Fibroblast of upper back skin (primary cell): ENCODE data around the gene PDGFB.
A peak's percentile ranks its signal among the peaks of the same experiment; 100 is the strongest.

Source experiments
- DNase-seq: peaks from one replicate; pipeline ENCODE4 v3.0.0-alpha.2; 2013

PDGFB gene

GRCh38 chr22:39253435-39254070 lies 8.8 kb upstream of the PDGFB start:
- DNase-seq: peak; percentile 90

- peak; percentile 48 for DNase-seq
These were observed 8.0 kb upstream of the PDGFB start for GRCh38 chr22:39252461-39253434.

GRCh38 chr22:39251762-39252460 lies 7.1 kb upstream of the PDGFB start:
- DNase-seq: no peak

GRCh38 chr22:39250838-39251237 lies 6.1 kb upstream of the PDGFB start:
- no peak for DNase-seq

DNA sequence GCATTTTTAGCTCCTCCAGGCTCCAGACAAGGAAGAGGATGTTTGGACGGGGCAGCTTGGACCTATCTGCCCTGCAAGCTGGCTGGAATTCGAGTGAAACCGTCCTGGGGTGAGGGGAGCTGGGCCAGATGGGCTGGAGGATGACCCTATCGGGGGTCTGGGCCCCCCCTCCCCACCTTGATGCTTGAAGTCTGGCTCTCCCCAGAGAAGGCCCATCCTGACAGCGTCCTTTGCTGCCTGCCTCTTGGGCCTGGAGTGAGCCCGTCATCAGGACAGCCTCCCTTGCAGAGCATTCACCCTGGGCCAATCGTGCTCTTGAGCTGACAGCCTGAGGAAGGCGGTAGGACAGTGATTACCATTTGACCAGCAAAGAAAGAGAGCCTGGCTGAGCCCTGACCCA lies 5.3 kb upstream of the PDGFB start:
- no peak for DNase-seq

DNA sequence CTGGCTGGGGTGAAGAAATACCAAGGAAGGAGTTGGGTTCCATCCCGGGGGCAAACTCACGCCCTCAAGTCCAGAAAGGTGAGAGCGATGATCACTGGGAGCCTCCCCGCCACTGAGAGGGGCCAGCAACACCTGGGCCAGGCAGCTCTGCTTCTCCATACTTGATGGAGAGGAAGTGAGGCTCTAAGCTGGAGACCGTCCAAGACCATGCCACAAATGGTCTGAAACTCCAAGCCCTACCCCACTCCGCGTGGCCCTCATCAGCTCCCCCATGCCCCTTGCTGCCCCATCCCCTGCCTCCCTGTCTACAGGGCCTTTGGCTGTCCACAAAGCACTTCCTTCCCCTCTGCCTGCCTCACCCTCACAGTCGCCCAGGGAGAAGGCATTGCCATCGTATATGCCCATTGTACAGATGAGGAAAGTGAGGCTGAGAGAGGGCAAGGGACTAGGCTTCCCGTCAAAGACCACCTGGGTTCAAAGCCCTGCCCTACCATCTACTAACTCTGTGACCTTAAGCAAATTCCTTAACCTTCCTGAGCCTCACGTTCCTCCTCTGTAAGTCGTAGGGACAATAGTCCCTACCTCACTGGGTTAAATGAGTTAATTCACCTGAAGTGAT lies 4.4 kb upstream of the PDGFB start:
- no peak for DNase-seq

DNA sequence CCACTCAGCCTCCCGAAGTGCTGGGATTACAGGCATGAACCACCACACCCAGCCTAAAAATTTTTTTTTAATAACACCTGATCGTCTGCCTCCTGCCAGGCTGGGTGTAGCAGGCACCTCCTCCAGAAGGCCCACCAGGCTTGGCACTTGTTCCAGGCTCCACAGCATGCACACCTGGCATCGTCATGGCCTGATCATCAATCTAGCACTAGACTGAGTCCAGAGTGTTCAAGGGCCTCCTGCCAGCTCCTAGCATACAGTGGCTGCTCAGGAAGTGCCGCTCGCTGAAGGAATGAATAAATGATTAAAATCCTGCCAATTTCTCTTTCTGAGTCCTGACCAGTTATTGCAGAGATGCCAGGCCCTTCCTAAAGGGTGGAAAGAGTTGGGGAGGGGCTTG lies 3.5 kb upstream of the PDGFB start:
- peak; percentile 28 for DNase-seq

- DNase-seq: no peak
These were observed 2.6 kb upstream of the PDGFB start for GRCh38 chr22:39247361-39247760.

DNA sequence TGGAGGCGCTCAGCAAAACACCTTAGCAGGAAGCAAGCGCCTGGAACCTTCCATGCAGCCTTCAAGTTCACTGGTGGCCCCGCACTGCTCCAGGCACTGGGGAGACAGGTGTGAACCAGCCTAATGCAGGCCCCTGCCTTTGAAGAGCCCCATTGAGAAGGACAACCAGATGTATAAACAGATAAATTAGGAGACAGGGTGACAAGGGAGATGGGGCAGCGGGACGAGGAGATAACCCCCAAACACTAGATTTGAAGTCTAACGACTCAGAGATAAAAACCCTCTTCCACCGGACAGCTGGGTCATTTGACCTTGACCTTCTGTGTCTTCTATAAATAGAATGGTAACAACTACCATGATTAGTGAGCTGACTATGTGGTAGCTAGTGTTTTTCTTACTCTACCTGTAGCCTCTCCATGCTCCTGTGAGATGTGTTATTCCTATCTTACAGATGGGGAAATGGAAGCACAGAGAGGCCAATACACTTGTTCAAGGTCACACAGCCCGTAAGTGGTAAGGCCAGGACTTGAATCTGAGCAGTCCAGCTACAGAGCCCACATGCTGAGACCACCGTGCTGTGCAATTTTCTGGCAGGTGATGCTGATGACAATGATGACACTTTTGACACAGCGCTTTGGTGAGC lies 2.0 kb upstream of the PDGFB start:
- no peak for DNase-seq

- DNase-seq: no peak
These were observed 1.4 kb upstream of the PDGFB start for GRCh38 chr22:39246217-39246616.

DNA sequence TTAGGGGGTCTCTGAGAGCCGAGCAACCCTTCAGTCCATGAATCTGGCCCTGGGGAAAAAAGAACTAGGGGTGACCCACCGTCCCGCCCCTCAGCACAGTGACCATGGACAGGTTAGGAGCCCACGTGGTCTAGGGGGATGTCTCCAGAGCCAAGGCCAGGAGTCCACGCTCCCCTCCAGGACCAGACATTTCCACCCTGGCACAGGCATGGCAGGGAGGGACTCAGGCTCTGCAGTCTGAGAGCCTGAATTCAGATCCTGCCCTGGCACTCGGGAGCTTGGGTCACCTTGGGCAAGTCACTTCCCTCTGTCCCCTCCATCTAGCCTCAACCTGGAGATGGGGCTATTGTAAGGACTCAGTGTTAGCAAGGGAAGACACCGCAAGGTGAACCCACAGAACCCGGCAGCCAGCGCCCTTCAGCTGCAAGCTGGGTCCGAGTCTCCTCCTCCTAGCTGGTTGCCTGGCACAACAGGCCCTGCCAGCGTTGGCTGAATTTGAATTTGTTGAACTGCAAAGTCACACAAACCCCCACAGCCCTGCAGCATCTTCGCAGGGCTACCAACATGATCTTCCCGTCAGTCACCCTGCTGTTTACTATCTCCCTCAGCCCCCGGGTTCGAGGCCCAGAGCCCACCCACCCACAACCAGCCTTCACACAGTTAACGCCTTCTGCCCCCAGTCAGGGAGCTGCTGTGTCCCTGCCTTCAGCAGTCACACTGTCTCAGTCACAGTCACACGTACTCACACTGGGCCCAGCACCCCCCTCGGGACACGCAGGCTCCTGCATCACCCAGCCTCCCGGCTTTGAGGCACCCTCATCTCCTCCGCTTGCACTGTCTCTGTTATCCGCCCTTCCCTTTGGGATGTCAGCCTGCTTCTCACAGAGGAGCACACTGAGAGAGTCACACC lies 603 bp upstream of the PDGFB start:
- no peak for DNase-seq

DNA sequence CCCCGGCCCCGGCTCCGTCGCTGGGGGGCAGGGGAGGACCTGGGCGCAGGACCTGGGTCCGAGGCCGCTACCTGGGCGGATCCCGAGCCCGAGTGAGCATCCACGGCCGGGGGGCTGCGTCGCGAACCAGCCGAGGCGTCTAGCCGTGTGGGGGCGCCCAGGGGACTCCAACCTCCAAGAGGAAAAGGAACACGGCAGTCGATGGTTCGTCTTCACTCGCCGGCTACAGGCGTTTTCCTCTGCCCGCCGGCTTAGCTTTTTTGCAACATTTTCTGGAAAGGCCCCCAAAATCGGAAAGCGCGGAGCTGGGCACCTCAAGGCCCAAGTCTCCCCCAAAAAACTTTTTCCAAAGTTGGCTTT lies 666 bp downstream of the PDGFB start:
- no peak for DNase-seq

DNA sequence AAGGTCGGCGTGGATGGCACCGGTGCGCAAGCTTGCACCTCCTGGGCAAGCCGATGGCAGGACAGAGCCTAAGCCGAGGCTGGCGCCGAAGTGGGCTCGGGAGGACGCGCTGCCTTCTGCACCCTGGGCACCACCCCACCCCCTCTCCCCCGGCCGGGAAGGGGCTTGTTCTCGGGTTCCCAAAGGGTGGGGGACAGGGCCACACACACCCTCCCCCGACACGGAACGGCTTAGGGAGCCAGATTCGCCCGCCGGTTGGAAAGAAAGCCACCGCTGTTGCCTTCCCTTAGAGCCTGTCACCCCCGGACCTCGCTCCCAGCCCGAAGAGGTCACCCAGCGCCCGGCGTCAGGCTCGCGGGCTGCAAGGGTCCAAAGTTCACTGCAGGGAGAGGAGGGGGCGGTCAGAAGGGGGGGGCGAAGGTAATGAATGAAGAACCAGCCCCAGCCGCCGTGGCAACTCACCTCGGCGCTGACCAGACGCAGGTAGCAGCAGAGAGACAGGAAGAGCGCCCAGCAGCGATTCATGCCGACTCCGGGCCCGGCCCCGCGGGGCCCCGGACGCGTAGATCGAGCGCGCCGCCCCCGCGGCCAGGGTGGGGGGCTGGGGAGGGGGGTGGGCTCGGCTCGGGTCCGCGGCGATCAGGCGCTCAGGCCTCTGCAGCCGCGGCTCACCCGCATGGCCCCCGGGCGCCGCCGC lies 1.2 kb downstream of the PDGFB start:
- DNase-seq: no peak

DNA sequence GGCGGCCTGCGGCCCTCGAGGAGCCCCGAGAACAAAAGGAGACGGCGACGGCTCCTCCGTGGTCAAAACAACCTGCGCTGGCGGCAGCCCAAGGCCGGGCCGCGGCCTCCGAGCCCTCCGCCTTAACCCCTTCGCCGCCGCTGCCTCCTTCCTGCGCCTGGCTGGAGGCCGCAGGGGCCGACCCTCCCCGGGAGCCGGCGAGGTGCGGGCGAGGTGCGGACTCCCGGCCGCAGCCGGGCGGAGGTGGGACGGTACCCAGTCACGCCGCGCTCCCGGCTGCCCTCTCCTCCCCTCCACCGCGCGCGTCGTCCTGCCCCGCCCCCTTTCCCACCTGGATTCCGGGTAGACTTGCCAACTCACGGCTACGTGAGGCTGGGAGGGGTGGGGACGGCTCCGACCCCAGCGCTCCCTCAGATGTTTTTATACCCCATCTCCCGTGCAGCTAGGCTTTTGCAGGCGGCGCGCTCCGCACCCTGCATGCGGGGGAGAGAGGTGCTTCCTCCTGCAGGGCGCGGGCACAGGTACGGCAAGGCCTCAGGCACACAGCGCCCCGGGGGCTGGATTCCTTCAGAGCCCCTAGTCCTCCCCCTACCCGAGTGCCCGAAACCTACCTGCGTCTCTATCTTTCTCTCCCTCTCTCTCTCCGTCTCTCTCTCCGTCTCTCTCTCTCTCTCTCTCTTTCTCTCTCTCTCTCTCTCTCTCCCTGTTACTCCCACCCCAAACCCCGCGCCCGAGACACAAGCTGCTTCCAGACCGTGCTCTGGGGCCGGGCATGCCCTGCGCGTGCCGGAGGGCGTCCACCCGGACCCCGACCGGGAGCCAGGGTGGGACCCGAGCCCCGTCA lies 2.0 kb downstream of the PDGFB start:
- no peak for DNase-seq

GRCh38 chr22:39241794-39242594 lies 2.8 kb downstream of the PDGFB start:
- no peak for DNase-seq

DNA sequence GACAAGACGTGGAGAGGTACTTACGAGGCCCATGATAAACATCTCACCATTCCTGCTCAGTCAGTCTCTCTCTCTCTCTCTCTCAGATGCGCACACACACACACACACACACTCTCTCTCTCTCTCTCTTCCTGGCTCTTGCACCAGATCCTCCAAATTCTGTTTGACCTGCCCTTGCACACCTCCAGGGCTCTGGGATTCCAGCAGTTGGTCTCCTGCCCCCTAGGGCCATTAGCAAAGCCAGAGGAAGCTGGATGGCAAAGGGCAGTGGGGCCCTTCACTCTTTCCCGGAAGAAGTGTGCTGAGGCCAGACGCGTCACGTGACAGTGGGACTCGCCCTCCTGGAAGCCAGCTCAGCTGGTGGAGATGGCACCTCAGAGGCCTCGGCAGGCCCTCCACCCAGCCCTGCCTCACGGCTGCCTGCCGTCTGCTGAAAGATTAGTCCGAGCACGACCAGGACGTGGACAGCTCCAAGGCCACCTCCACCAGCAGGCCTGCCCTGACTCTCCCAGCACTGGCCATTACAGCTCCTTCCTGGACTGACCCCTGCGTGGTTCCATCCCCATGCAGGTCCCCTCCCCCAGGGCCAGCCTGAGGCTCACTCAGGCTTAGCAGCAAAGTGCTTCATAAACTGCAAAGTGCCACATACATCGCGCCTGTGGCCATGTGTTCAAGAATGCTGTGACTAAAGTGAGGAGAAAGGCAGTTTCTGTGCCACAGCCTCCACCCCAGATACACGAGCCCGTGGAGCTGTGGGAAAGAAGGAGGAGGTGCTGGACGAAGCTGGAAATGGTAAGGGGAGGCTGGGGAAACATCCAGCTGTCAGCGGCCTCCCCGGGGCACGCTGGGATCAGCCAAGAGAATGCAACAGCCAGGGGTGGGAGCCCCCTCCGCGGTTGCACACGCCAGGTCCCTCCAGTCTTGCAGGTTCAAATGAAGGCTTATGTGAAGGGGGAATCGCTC lies 3.7 kb downstream of the PDGFB start:
- no peak for DNase-seq

DNA sequence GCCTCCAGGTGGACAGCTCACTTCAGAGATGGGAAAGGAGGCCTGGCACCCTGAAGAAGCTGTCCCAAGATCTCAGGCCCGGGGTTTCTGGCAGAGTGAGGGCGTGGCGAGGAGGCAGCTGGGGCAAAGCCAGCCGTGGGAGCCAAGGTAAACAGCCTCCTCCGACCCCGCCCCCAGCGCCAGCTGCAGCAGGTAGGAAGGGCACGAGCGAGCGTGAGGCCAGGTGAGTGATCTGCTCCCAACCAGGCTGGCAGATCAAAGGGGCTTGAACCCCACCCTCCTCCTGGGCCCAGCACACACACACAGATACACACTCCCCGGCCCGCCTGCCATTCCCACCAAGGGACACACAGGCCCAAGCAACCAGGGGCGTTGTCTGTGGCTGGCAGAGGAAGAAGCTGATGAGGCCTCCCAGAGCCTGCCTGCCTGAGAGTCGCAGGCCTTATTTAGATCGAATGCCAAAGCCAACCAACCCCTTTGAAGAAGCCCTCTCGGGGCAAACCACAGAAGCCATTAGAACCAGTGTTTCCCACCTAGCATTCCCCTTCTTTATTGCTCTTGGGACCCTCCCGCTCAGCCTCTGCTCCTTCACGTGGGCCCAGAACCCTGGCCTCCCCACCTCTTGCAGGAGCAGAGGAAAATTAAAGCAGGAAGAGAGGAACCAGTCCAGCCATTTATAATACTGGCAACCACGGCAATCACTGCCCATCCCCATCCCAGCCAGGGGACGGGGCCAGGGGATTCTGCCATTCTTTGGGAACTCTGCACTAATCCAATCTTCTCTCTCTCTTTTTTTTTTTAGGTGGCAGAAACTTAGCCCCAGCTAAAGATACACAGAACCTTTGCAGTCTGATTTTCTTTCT lies 5.0 kb downstream of the PDGFB start:
- DNase-seq: no peak
